HEK293 (cell line): ENCODE results near the gene CHD8.
A peak's percentile ranks its signal among the peaks of the same experiment; 100 is the strongest.

Experiments
- CTCF ChIA-PET: fragments of 350-600 bp; formaldehyde crosslinking; extraction: SDS; loops from one replicate; lab custom pipeline; 2021; ENCODE audit warnings: antibody characterized with exemption; lab: Yijun Ruan, JAX
- POLR2A ChIA-PET: fragments of 300-600 bp; formaldehyde crosslinking; extraction: SDS; loops from one replicate; lab custom pipeline; 2020; ENCODE audit warnings: antibody characterized with exemption, inconsistent platforms; lab: Yijun Ruan, JAX
- H3K27ac ChIP-seq: fragments of 200-500 bp; sonication (Bioruptor generic); 2 replicates; pipeline ENCODE4 v1.5.1; 2014; ENCODE audit warnings: low read depth, low read length, control low read depth, inconsistent platforms; ENCODE audit errors: extremely low read depth
- H3K36me3 ChIP-seq, 2 experiments: fragments of 200-500 bp in 1 of 2; sonication (Bioruptor generic) in 1 of 2; 1 replicate in 1 of 2; 2 replicates in 1 of 2; pipeline ENCODE4 v1.5.1; 2014 to 2017; ENCODE audit warnings: inconsistent platforms in 2 of 2, low read length in 2 of 2; ENCODE audit not compliant: control insufficient read depth in 2 of 2, insufficient read depth in 1 of 2
- H3K4me1 ChIP-seq: fragments of 200-500 bp; sonication (Bioruptor generic); 2 replicates; pipeline ENCODE4 v1.5.1; 2014; ENCODE audit warnings: mild to moderate bottlenecking, low read length, inconsistent platforms; ENCODE audit not compliant: control insufficient read depth, insufficient read depth
- H3K4me3 ChIP-seq: 2 replicates; pipeline ENCODE4 v1.5.1; 2011; ENCODE audit warnings: low read depth, mild to moderate bottlenecking, control low read depth, low read length, moderate library complexity
- H3K9me3 ChIP-seq: fragments of 200-500 bp; sonication (Bioruptor generic); 2 replicates; pipeline ENCODE4 v1.5.1; 2014; ENCODE audit warnings: low read depth, low read length, inconsistent platforms; ENCODE audit not compliant: control insufficient read depth, insufficient read depth
- GLI2 ChIP-seq: fragments of 450-650 bp; formaldehyde crosslinking; IDR thresholded peaks from 2 replicates; pipeline ENCODE4; 2017; ENCODE audit warnings: missing biosample characterization, missing genetic modification characterization, low read depth, borderline replicate concordance
- GLI4 ChIP-seq: fragments of 450-650 bp; formaldehyde crosslinking; IDR thresholded peaks from 2 replicates; pipeline ENCODE4 v1.5.1; 2016; ENCODE audit warnings: missing biosample characterization, missing genetic modification characterization
- IKZF3 ChIP-seq: fragments of 450-650 bp; IDR thresholded peaks from 2 replicates; pipeline ENCODE4 v1.5.0; 2018; ENCODE audit warnings: missing biosample characterization, mild to moderate bottlenecking, missing genetic modification characterization, moderate library complexity
- MYNN ChIP-seq: fragments of 450-650 bp; formaldehyde crosslinking; IDR thresholded peaks from 2 replicates; pipeline ENCODE4 v1.5.1; 2016; ENCODE audit warnings: missing biosample characterization, missing genetic modification characterization, borderline replicate concordance
- OSR2 ChIP-seq: fragments of 450-650 bp; formaldehyde crosslinking; IDR thresholded peaks from 2 replicates; pipeline ENCODE4 v1.5.1; 2016; ENCODE audit warnings: missing biosample characterization, missing genetic modification characterization
- REST ChIP-seq: fragments of 450-650 bp; formaldehyde crosslinking; IDR thresholded peaks from 2 replicates; pipeline ENCODE4 v1.5.1; 2016; ENCODE audit warnings: missing biosample characterization, missing genetic modification characterization
- SP3 ChIP-seq: fragments of 450-650 bp; formaldehyde crosslinking; IDR thresholded peaks from 2 replicates; pipeline ENCODE4 v1.5.1; 2016; ENCODE audit warnings: missing biosample characterization, missing genetic modification characterization
- SP7 ChIP-seq: fragments of 450-650 bp; formaldehyde crosslinking; IDR thresholded peaks from 2 replicates; pipeline ENCODE4 v1.5.1; 2016; ENCODE audit warnings: missing biosample characterization, missing genetic modification characterization
- WT1 ChIP-seq: fragments of 450-650 bp; formaldehyde crosslinking; IDR thresholded peaks from 2 replicates; pipeline ENCODE4 v1.5.1; 2016; ENCODE audit warnings: missing biosample characterization, missing genetic modification characterization
- YY1 ChIP-seq: fragments of 450-650 bp; formaldehyde crosslinking; IDR thresholded peaks from 2 replicates; pipeline ENCODE4 v1.5.1; 2018; ENCODE audit warnings: missing biosample characterization, missing genetic modification characterization
- ZBTB1 ChIP-seq: fragments of 450-650 bp; formaldehyde crosslinking; IDR thresholded peaks from 2 replicates; pipeline ENCODE4 v1.5.1; 2016; ENCODE audit warnings: missing biosample characterization, missing genetic modification characterization
- ZBTB11 ChIP-seq: fragments of 450-650 bp; formaldehyde crosslinking; conservative IDR thresholded peaks from 2 replicates; pipeline ENCODE4 v1.5.1; 2016; ENCODE audit warnings: low read depth, missing biosample characterization, missing genetic modification characterization
- ZFHX2 ChIP-seq: fragments of 450-650 bp; formaldehyde crosslinking; conservative IDR thresholded peaks from 2 replicates; pipeline ENCODE4 v1.5.1; 2016; ENCODE audit warnings: missing biosample characterization, missing genetic modification characterization
- ZNF132 ChIP-seq: fragments of 450-650 bp; formaldehyde crosslinking; IDR thresholded peaks from 2 replicates; pipeline ENCODE4 v1.5.1; 2017; ENCODE audit warnings: missing biosample characterization, missing genetic modification characterization, borderline replicate concordance
- ZNF169 ChIP-seq: fragments of 450-650 bp; formaldehyde crosslinking; IDR thresholded peaks from 2 replicates; pipeline ENCODE4 v1.5.1; 2016; ENCODE audit warnings: missing biosample characterization, missing genetic modification characterization
- ZNF184 ChIP-seq: fragments of 450-650 bp; IDR thresholded peaks from 2 replicates; pipeline ENCODE4 v1.5.1; 2018; ENCODE audit warnings: missing biosample characterization, mild to moderate bottlenecking, missing genetic modification characterization
- ZNF221 ChIP-seq: fragments of 450-650 bp; formaldehyde crosslinking; IDR thresholded peaks from 2 replicates; pipeline ENCODE4 v1.5.1; 2017; ENCODE audit warnings: missing biosample characterization, missing genetic modification characterization, borderline replicate concordance
- ZNF341 ChIP-seq: fragments of 450-650 bp; formaldehyde crosslinking; IDR thresholded peaks from 2 replicates; pipeline ENCODE4; 2016; ENCODE audit warnings: low read depth, missing biosample characterization, missing genetic modification characterization
- ZNF513 ChIP-seq: fragments of 450-650 bp; IDR thresholded peaks from 2 replicates; pipeline ENCODE4 v1.5.1; 2018; ENCODE audit warnings: missing biosample characterization, missing genetic modification characterization
- ZNF558 ChIP-seq: fragments of 450-650 bp; formaldehyde crosslinking; IDR thresholded peaks from 2 replicates; pipeline ENCODE4 v1.5.1; 2016; ENCODE audit warnings: missing biosample characterization, missing genetic modification characterization
- ZNF707 ChIP-seq: fragments of 450-650 bp; formaldehyde crosslinking; IDR thresholded peaks from 2 replicates; pipeline ENCODE4 v1.5.1; 2016; ENCODE audit warnings: missing biosample characterization, missing genetic modification characterization
- ZNF792 ChIP-seq: fragments of 450-650 bp; formaldehyde crosslinking; IDR thresholded peaks from 2 replicates; pipeline ENCODE4 v1.5.1; 2016; ENCODE audit warnings: missing biosample characterization, missing genetic modification characterization
- ZSCAN4 ChIP-seq: fragments of 450-650 bp; formaldehyde crosslinking; IDR thresholded peaks from 2 replicates; pipeline ENCODE4 v1.5.1; 2017; ENCODE audit warnings: missing biosample characterization, missing genetic modification characterization
- TF ChIP-seq, protein P1 (sequence below): fragments of 450-650 bp; formaldehyde crosslinking; IDR thresholded peaks from 2 replicates; pipeline ENCODE4 v1.5.1; 2016; ENCODE audit warnings: missing biosample characterization, missing genetic modification characterization

Gene CHD8

DNA sequence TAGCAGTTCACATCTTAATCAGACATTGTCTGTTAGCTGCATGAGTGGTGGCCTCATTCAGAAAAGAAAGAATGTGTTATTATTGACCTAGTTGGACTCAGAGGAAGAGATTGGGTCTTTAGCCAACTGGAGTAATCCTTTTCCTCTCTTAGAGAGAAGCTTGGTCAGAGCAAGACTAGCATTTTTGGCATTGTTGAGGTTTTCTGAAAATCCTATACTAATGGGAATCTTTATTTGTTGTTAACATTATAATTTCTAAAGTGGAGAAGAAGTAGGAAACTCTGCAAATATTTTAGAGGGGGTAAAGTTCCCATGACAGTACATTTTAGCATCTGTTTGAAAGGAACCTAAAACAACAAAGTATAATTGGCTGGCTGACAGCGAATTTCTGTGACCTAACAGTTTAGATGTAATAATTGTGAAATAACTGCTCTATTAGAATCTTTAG, 30.7 kb upstream of the CHD8 start (continued):
- TF ChIP-seq REST (tag by site-specific recombination) (no peak), WT1 (no peak), GLI2 (no peak), GLI4 (no peak), ZNF707 (tag by site-specific recombination) (no peak), ZNF184 (tag by site-specific recombination) (no peak), SP3 (no peak), ZNF513 (tag by site-specific recombination) (no peak), ZNF221 (tag by site-specific recombination) (no peak), OSR2 (tag by site-specific recombination) (no peak), ZNF558 (no peak)
- TF ChIP-seq, all 188 proteins: peak for 0

DNA sequence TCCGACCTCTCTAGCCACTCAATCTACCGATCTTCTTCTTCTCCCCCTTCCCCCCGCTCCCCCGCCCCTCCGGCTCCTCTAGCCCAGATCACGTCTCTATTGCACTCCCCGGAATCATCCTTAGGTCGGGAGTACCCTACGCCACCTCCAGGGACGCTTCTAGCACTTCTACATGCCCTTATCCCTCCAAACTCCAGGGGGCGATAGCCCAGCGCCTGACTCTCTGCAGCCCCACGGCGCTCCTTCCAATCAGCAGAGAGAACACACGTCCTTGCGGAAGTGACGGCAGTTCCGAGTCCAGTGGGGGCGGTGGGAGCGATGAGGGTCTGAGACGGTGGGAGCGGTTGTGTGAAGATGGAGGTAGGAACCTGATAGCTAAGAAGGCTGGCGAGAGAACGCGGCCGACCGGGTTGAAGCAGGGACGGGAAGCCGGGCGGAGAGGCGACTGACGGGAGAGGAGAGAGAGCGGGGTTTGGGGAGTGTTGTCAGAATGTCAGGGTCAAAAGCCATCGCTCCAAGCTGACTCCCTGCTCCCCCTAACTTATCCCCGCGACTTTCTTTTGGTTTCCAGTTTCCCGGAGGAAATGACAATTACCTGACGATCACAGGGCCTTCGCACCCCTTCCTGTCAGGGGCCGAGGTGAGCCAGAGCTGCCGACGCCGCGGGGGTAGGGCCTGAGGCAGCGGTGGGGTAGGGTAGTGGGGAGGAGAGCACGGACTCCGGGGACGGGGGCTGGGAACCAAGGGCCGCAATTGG, 21.2 kb upstream of the CHD8 start, which contains the start of the genes RAB2B and TOX4:
Gene RAB2B (minus strand): TSS at position 35 of the 757 bp plus-strand sequence. CDS start 87 bp downstream, outside the sequence.
Gene TOX4 (plus strand): TSS at position 271 of the 757 bp plus-strand sequence. CDS start 84 bp downstream, at position 355.
- no peaks in the 10 kb centered on the region for H3K4me1 ChIP-seq
- ChIA-PET CTCF (interaction anchor here (0.7 to 2.9 kb wide), 18 partner anchors 9 to 227 kb away, joined by 3 to 12 read pairs (median 4); no protein-coding TSS in a partner anchor), POLR2A (interaction anchor here (0.9 to 3.0 kb wide), 7 partner anchors 11 to 49 kb away, joined by 3 to 20 read pairs (median 4); partner anchors contain the start of genes CHD8, METTL3 and SALL2)
- H3K27ac ChIP-seq = peak within 1 kb of the TSS; percentile 43
- H3K36me3 ChIP-seq = peaks cover 24 to 43% of the 10 kb centered on the region in 2 experiments
- peak within 1 kb of the TSS; percentile 97 for H3K4me3 ChIP-seq
- no peaks in the 10 kb centered on the region for H3K9me3 ChIP-seq
- TF ChIP-seq, protein P1, sequence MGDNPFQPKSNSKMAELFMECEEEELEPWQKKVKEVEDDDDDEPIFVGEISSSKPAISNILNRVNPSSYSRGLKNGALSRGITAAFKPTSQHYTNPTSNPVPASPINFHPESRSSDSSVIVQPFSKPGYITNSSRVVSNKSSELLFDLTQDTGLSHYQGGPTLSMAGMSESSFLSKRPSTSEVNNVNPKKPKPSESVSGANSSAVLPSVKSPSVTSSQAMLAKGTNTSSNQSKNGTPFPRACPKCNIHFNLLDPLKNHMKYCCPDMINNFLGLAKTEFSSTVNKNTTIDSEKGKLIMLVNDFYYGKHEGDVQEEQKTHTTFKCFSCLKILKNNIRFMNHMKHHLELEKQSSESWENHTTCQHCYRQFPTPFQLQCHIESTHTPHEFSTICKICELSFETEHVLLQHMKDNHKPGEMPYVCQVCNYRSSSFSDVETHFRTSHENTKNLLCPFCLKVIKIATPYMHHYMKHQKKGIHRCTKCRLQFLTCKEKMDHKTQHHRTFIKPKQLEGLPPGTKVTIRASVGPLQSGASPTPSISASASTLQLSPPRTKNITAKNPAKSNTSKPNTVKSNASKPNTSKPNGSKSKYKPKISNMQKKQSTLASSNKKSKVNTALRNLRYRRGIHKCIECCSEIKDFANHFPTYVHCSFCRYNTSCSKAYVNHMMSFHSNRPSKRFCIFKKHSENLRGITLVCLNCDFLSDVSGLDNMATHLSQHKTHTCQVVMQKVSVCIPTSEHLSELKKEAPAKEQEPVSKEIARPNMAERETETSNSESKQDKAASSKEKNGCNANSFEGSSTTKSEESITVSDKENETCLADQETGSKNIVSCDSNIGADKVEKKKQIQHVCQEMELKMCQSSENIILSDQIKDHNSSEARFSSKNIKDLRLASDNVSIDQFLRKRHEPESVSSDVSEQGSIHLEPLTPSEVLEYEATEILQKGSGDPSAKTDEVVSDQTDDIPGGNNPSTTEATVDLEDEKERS (tag by site-specific recombination) = no peak
- TF ChIP-seq ZBTB1 (tag by site-specific recombination) = no peak
- TF ChIP-seq ZNF341 = peak; percentile 84
- no peak for TF ChIP-seq ZSCAN4 (tag by site-specific recombination)
- 0 out of 2 replicates have a peak, but pooled peaks have one; percentile 11 for TF ChIP-seq WT1
- TF ChIP-seq ZFHX2 (tag by site-specific recombination) = peak; percentile 74
- TF ChIP-seq ZNF792 (tag by site-specific recombination) = no peak
- TF ChIP-seq YY1 (tag by site-specific recombination) = no peak; the same call in 1 of the 2 replicates
- peak; percentile 89 for TF ChIP-seq ZBTB11 (tag by site-specific recombination)
- no peak for TF ChIP-seq IKZF3 (tag by site-specific recombination)
- peak; percentile 74 for TF ChIP-seq SP7 (tag by site-specific recombination)
- no peak for TF ChIP-seq ZNF132
- TF ChIP-seq ZNF169 (tag by site-specific recombination) = no peak
- no peak for TF ChIP-seq MYNN
